HEK293T (cell line): ENCODE measurements around the gene SLC22A5.

ENCODE experiments used
- BHLHE40 ChIP-seq: fragments of 450-650 bp; IDR thresholded peaks from 2 replicates; pipeline ENCODE4 v1.6.1; 2016; ENCODE audit warnings: mild to moderate bottlenecking, moderate library complexity, borderline replicate concordance
- FOXK2 ChIP-seq: fragments of 450-650 bp; IDR thresholded peaks from 2 replicates; pipeline ENCODE4 v1.6.1; 2016; ENCODE audit warnings: mild to moderate bottlenecking
- TARDBP ChIP-seq: fragments of 450-650 bp; IDR thresholded peaks from 2 replicates; pipeline ENCODE4 v1.6.1; 2016

- TF ChIP-seq BHLHE40 (no peak), FOXK2 (no peak), TARDBP (no peak)
Observed at GRCh38 chr5:132386644-132387286, 17.3 kb downstream of the SLC22A5 start.
